HepG2 (cell line): Measurements from ENCODE around the gene GAS1. TPM values are rescaled to one million over a fixed set of nuclear protein-coding genes. Genes with fewer than 3 reads are reported as not detected.

Source experiments
- ATAC-seq: fragments of 200-7000 bp; cut with Tn5 transposase; 3 replicates; pipeline ENCODE4 v1.9.1; 2020; ENCODE audit warnings: mild to moderate bottlenecking, moderate library complexity
- BruUV-seq: library from RNA; stranded (reverse); fragments of 400-500 nt; replicated peaks from 2 replicates; lab custom pipeline; 2021; lab: Mats Ljungman, UMichigan
- CTCF ChIA-PET: fragments of 300-600 bp; formaldehyde crosslinking; extraction: SDS; loops from one replicate; lab custom pipeline; 2021; ENCODE audit warnings: low total read pairs, inconsistent platforms, low intra/inter-chr PET ratio; lab: Yijun Ruan, JAX
- POLR2A ChIA-PET: fragments of 350-600 bp; sonication (Branson Sonifier 250); formaldehyde crosslinking; loops from one replicate; lab custom pipeline; 2020; ENCODE audit warnings: antibody characterized with exemption, inconsistent platforms; lab: Yijun Ruan, JAX
- DNase-seq: peaks from one replicate; pipeline ENCODE4 v3.0.0-alpha.2; 2015; ENCODE audit warnings: low spot score
- FAIRE-seq: peaks from 3 replicates; lab custom pipeline; 2011; peaks lifted over from hg19 to GRCh38; lab: Jason Lieb, UNC
- H2AFZ ChIP-seq: one replicate; pipeline ENCODE4 v1.6.1; 2011; ENCODE audit warnings: low read length, inconsistent platforms
- H3K27ac ChIP-seq: fragments of 300-600 bp; 3 replicates; pipeline ENCODE4 v1.8.0; 2011; ENCODE audit warnings: mixed run types, mild to moderate bottlenecking, mixed read lengths, low read length, inconsistent platforms; ENCODE audit not compliant: insufficient read depth; ENCODE audit errors: extremely low read length
- H3K27me3 ChIP-seq, 2 experiments: fragments of 200-600 bp in 1 of 2; 2 replicates in 1 of 2; 3 replicates in 1 of 2; pipeline versions ENCODE4 v1.6.0 to v1.8.0; 2011; ENCODE audit warnings: low read length in 2 of 2, mild to moderate bottlenecking in 2 of 2, moderate library complexity in 2 of 2, inconsistent platforms in 1 of 2; ENCODE audit not compliant: insufficient read depth in 2 of 2, control insufficient read depth in 1 of 2
- H3K36me3 ChIP-seq, 2 experiments: fragments of 200-600 bp in 1 of 2; replicated peaks in 1 of 2; 2 replicates in 1 of 2; 3 replicates in 1 of 2; pipeline versions ENCODE4 v1.5.1 to v1.8.0; 2011; ENCODE audit warnings: low read length in 2 of 2, inconsistent platforms in 1 of 2; ENCODE audit not compliant: insufficient read depth in 2 of 2, control insufficient read depth in 1 of 2
- H3K4me1 ChIP-seq: 2 replicates; pipeline ENCODE4 v1.5.1; 2012; ENCODE audit warnings: low read length, inconsistent platforms; ENCODE audit not compliant: insufficient read depth
- H3K4me2 ChIP-seq: 2 replicates; pipeline ENCODE4 v1.6.0; 2011; ENCODE audit warnings: low read depth, low read length, inconsistent platforms
- H3K4me3 ChIP-seq, 3 experiments: fragments of 200-600 bp in 1 of 3; sonication (generic), shearing (Covaris generic) in 1 of 3; replicated peaks in 1 of 3; 2 replicates each; pipeline ENCODE4 v1.5.1; 2011 to 2016; ENCODE audit warnings: low read length in 3 of 3, inconsistent platforms in 2 of 3, low read depth in 2 of 3, mild to moderate bottlenecking in 2 of 3, control low read depth in 1 of 3, mixed read lengths in 1 of 3; ENCODE audit not compliant: insufficient read depth in 1 of 3
- H3K79me2 ChIP-seq: one replicate; pipeline ENCODE4 v1.6.1; 2011; ENCODE audit warnings: low read length, inconsistent platforms; ENCODE audit not compliant: insufficient read depth
- H3K9ac ChIP-seq: 2 replicates; pipeline ENCODE4 v1.6.0; 2011; ENCODE audit warnings: mild to moderate bottlenecking, low read depth, low read length, inconsistent platforms; ENCODE audit not compliant: insufficient read depth
- H3K9me3 ChIP-seq: 2 replicates; pipeline ENCODE4 v1.5.1; 2012; ENCODE audit warnings: mild to moderate bottlenecking, low read length
- H4K20me1 ChIP-seq: 2 replicates; pipeline ENCODE4 v1.6.0; 2011; ENCODE audit warnings: inconsistent platforms, mild to moderate bottlenecking, low read length, moderate library complexity; ENCODE audit not compliant: insufficient read depth
- FOSL1 ChIP-seq: sonication (generic); formaldehyde crosslinking; IDR thresholded peaks from 2 replicates; pipeline ENCODE4 v1.9.0; 2021; ENCODE audit warnings: missing genetic modification reagents, borderline replicate concordance
- FOSL2 ChIP-seq: sonication (generic); formaldehyde crosslinking; IDR thresholded peaks from 2 replicates; pipeline ENCODE4 v1.4.0; 2020; ENCODE audit warnings: missing genetic modification reagents
- GPN1 ChIP-seq: sonication (generic); formaldehyde crosslinking; IDR thresholded peaks from 2 replicates; pipeline ENCODE4 v1.5.1; 2020; ENCODE audit warnings: missing genetic modification reagents, borderline replicate concordance
- ISX ChIP-seq: sonication (generic); formaldehyde crosslinking; conservative IDR thresholded peaks from 2 replicates; pipeline ENCODE4 v1.5.0; 2020; ENCODE audit warnings: missing genetic modification reagents
- KDM1A ChIP-seq: IDR thresholded peaks from 2 replicates; pipeline ENCODE4 v1.6.1; 2016; ENCODE audit warnings: missing compliant biosample characterization
- POLR2G ChIP-seq: fragments of 200-400 bp; formaldehyde crosslinking; IDR thresholded peaks from 2 replicates; pipeline ENCODE4 v1.6.1; 2018; ENCODE audit warnings: mild to moderate bottlenecking, low read depth, low read length, moderate library complexity
- RNF2 ChIP-seq: fragments of 450-650 bp; conservative IDR thresholded peaks from 2 replicates; pipeline ENCODE4 v1.6.1; 2016; ENCODE audit warnings: low read depth
- SAFB2 ChIP-seq: sonication (generic); formaldehyde crosslinking; IDR thresholded peaks from 2 replicates; pipeline ENCODE4 v1.5.1; 2020; ENCODE audit warnings: missing genetic modification reagents, low read depth, mild to moderate bottlenecking, borderline replicate concordance
- SMAD9 ChIP-seq: sonication (generic); formaldehyde crosslinking; IDR thresholded peaks from 2 replicates; pipeline ENCODE4 v1.5.1; 2020; ENCODE audit warnings: mild to moderate bottlenecking, missing genetic modification reagents
- TCF7L2 ChIP-seq: IDR thresholded peaks from 2 replicates; pipeline ENCODE4 v1.6.1; 2011; ENCODE audit warnings: mild to moderate bottlenecking, low read depth, low read length, moderate library complexity
- ZC3H13 ChIP-seq: sonication (generic); formaldehyde crosslinking; IDR thresholded peaks from 2 replicates; pipeline ENCODE4 v1.8.1; 2023; ENCODE audit warnings: mild to moderate bottlenecking, missing genetic modification reagents, moderate library complexity
- ZMYM2 ChIP-seq: sonication (generic); formaldehyde crosslinking; IDR thresholded peaks from 2 replicates; pipeline ENCODE4 v1.8.0; 2022; ENCODE audit warnings: mild to moderate bottlenecking, missing genetic modification reagents
- ZNF280D ChIP-seq: sonication (generic); formaldehyde crosslinking; IDR thresholded peaks from 2 replicates; pipeline ENCODE4 v1.5.1; 2020; ENCODE audit warnings: mild to moderate bottlenecking, missing genetic modification reagents
- ZNF782 ChIP-seq: sonication (generic); formaldehyde crosslinking; IDR thresholded peaks from 2 replicates; pipeline ENCODE4 v1.4.0; 2020; ENCODE audit warnings: missing genetic modification reagents, mild to moderate bottlenecking, borderline replicate concordance
- WGBS: methylation state at CpG from one replicate; pipeline ENCODE4 v1.1.6; 2017; ENCODE audit warnings: low lambda C conversion rate; 5-methylcytosine and 5-hydroxymethylcytosine counted together
- in situ Hi-C: cut with HindIII; loops from 2 replicates; pipeline ENCODE4 v1.10.0; 2017; ENCODE audit warnings: low pct_unique_long_range_greater_than_20kb; ENCODE audit not compliant: extremely low pct_ligation_motif_present
- intact Hi-C: fragments of 100-400 bp; cut with micrococcal nuclease; formaldehyde crosslinking; loops from one replicate; pipeline ENCODE4 v1.10.0; 2022; ENCODE audit not compliant: unreplicated experiment
- polyA plus RNA-seq, 8 experiments: library from polyadenylated mRNA; depleted of rRNA in 3 of 8; stranded (reverse) in 7 of 8; unstranded in 1 of 8; fragments of >200 nt; fragmentation: Illumina TruSeq in 4 of 8; extraction: Trizol in 4 of 8; gene quantifications; 2 replicates each; pipeline versions ENCODE4 v1.2.1 to v1.2.3, GENCODE V29; 2011 to 2016; ENCODE audit warnings: low read depth in 4 of 8, missing spikeins in 1 of 8, mixed read lengths in 1 of 8; ENCODE audit not compliant: insufficient read depth in 1 of 8
- total RNA-seq, 5 experiments: library from RNA; depleted of rRNA; stranded (reverse); fragments of >200 nt; fragmentation: Illumina TruSeq; extraction: Trizol; gene quantifications; 2 replicates each; pipeline ENCODE4 v1.2.3, GENCODE V29; 2016; ENCODE audit warnings: low read depth in 1 of 5
- TF ChIP-seq, protein P1 (sequence below): sonication (generic); formaldehyde crosslinking; IDR thresholded peaks from 2 replicates; pipeline ENCODE4 v1.5.0; 2020; ENCODE audit warnings: missing genetic modification reagents

Gene GAS1
- total and polyA plus RNA-seq, 2 of the 13 experiments (the other 11 are each of a cell fraction or from before 2014, with no cell fraction given) = not detected

DNA sequence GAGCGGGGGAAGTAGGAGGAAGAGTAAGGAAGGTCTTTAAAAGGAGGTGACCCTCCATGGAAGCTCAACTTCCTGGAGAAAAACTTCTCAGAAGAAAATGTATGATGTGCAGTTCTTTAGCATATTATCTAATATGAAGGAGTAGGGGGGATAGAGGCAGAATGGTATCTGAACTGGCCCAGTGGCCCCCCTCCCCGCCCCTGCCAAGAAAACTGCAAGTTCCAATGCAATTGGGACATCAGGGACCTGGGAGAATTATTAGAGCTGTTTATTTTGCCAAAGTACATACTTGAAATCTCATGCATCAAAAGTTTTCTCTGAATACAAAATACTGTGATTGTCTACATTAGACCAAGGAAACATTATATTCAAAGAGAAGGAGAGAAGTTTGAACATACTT is 40.6 kb upstream of the GAS1 start (continued):
- TF ChIP-seq ZNF280D = no peak
- no peak for TF ChIP-seq SAFB2 (CRISPR knock-in tag)
- no peak for TF ChIP-seq KDM1A (CRISPR knock-in tag)
- no peak for TF ChIP-seq POLR2G
- TF ChIP-seq FOSL2 (CRISPR knock-in tag) = no peak
- TF ChIP-seq, protein P1, sequence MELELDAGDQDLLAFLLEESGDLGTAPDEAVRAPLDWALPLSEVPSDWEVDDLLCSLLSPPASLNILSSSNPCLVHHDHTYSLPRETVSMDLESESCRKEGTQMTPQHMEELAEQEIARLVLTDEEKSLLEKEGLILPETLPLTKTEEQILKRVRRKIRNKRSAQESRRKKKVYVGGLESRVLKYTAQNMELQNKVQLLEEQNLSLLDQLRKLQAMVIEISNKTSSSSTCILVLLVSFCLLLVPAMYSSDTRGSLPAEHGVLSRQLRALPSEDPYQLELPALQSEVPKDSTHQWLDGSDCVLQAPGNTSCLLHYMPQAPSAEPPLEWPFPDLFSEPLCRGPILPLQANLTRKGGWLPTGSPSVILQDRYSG (CRISPR knock-in tag) = no peak
- TF ChIP-seq GPN1 (CRISPR knock-in tag) = no peak
- no peak for TF ChIP-seq TCF7L2

- FAIRE-seq (no peak), ATAC-seq (no peak), DNase-seq (no peak)
- peaks cover 0 to 16% of the 10 kb centered on the region in 2 experiments; a peak in 3 of 5 replicates for H3K27me3 ChIP-seq
- no peaks in the 10 kb centered on the region for H3K79me2 ChIP-seq
- TF ChIP-seq ISX (CRISPR knock-in tag) (no peak), ZMYM2 (CRISPR knock-in tag) (no peak), ZNF782 (CRISPR knock-in tag) (no peak), FOSL1 (CRISPR knock-in tag) (no peak), ZC3H13 (CRISPR knock-in tag) (no peak), SMAD9 (CRISPR knock-in tag) (no peak), RNF2 (no peak)
- in situ Hi-C loops = no loop called here
- intact Hi-C loops = no loop called here
- H2AFZ ChIP-seq = no peak overlapping the region
- H3K4me3 ChIP-seq = no peak overlapping the region
- no peak overlapping the region for H3K4me2 ChIP-seq
- H3K4me1 ChIP-seq = no peaks in the 10 kb centered on the region
- no peaks in the 10 kb centered on the region for H3K36me3 ChIP-seq
- WGBS = 4% methylated on average over 2 of the region's 2 CpGs
- H3K9ac ChIP-seq = no peak overlapping the region
- BruUV-seq = no TSS peak
- ChIA-PET POLR2A (no interaction called here), CTCF (no interaction called here)
- H3K9me3 ChIP-seq = no peaks in the 10 kb centered on the region
- H3K27ac ChIP-seq = no peak overlapping the region
- no peaks in the 10 kb centered on the region for H4K20me1 ChIP-seq
Measured at GRCh38 chr9:86985132-86985647, 37.9 kb upstream of the GAS1 start.
